Measurements from ENCODE around the gene TTC1. TPM values are rescaled to one million over a fixed set of nuclear protein-coding genes. Genes with fewer than 3 reads are reported as not detected.
A peak's percentile ranks its signal among the peaks of the same experiment; 100 is the strongest.
"Not testable (repeated sequence)": the region's sequence is repeated elsewhere in the genome, so short reads cannot be mapped to it uniquely, and the experiment has no call there.

TTC1 gene
- polyA plus RNA-seq, 5 donors, result 55.0 to 66.3 (median 58.8) TPM

- no peak for DNase-seq
These were observed 18.4 kb upstream of the TTC1 start for GRCh38 chr5:159990506-159990905.

- DNase-seq, result no peak
These were observed 16.4 kb upstream of the TTC1 start for GRCh38 chr5:159992566-159992965.

- no peak for DNase-seq
These were observed 15.7 kb upstream of the TTC1 start for GRCh38 chr5:159993194-159993593.

GRCh38 chr5:159995907-159996306, 13.0 kb upstream of the TTC1 start:
- peak in 1 of 2 donors; percentile 33 for DNase-seq

- no peak for DNase-seq
These were observed 7.5 kb upstream of the TTC1 start for GRCh38 chr5:160001457-160001856.

GRCh38 chr5:160007514-160007913, 1.4 kb upstream of the TTC1 start:
- DNase-seq, result no peak

GRCh38 chr5:160008529-160008876, 436 bp upstream of the TTC1 start:
- DNase-seq, result not testable (repeated sequence)

- DNase-seq, result no peak
These were observed 651 bp downstream of the TTC1 start for GRCh38 chr5:160009591-160009989.

- no peak for DNase-seq
These were observed 2.5 kb downstream of the TTC1 start for GRCh38 chr5:160011471-160011870.

- DNase-seq, result not testable (repeated sequence)
These were observed 5.3 kb downstream of the TTC1 start for GRCh38 chr5:160014197-160014596.

GRCh38 chr5:160018945-160019625, 10.1 kb downstream of the TTC1 start:
- DNase-seq, result no peak

- DNase-seq, result no peak
These were observed 11.4 kb downstream of the TTC1 start for GRCh38 chr5:160020266-160020770.

GRCh38 chr5:160020964-160021363, 12.0 kb downstream of the TTC1 start:
- peak in 1 of 2 donors; percentile 51 for DNase-seq

- peak; percentile 65 to 73 for DNase-seq
These were observed 13.0 kb downstream of the TTC1 start for GRCh38 chr5:160021831-160022446.

GRCh38 chr5:160023007-160023907, 14.3 kb downstream of the TTC1 start:
- DNase-seq, result no peak

- DNase-seq, result no peak
These were observed 15.1 kb downstream of the TTC1 start for GRCh38 chr5:160023908-160024630.

GRCh38 chr5:160029004-160029403, 20.1 kb downstream of the TTC1 start:
- no peak for DNase-seq

GRCh38 chr5:160029540-160030139, 20.7 kb downstream of the TTC1 start:
- DNase-seq, result no peak

- peak in 1 of 2 donors; percentile 44 for DNase-seq
These were observed 21.9 kb downstream of the TTC1 start for GRCh38 chr5:160030631-160031377.

GRCh38 chr5:160033546-160034252, 24.8 kb downstream of the TTC1 start:
- no peak for DNase-seq
